NCI-H187 treated with DMSO at 0.1 percent for 48 hours (cell line): ENCODE measurements around the gene ULK2.

Experiments
- DNase-seq: peaks from one replicate; lab custom pipeline; 2025; lab: John Stamatoyannopoulos, UW

Gene ULK2

GRCh38 chr17:19747159-19747719 is 120.5 kb downstream of the ULK2 start:
- DNase-seq, result no peak

GRCh38 chr17:19746517-19746916 is 121.2 kb downstream of the ULK2 start:
- DNase-seq, result no peak

GRCh38 chr17:19744922-19745757 is 122.6 kb downstream of the ULK2 start:
- DNase-seq, result no peak

- DNase-seq, result no peak
These were observed 123.2 kb downstream of the ULK2 start for GRCh38 chr17:19744492-19744891.

GRCh38 chr17:19743101-19744100 is 124.3 kb downstream of the ULK2 start:
- DNase-seq, result no peak

- DNase-seq, result no peak
These were observed 125.2 kb downstream of the ULK2 start for GRCh38 chr17:19742495-19742894.

- DNase-seq, result no peak
These were observed 125.8 kb downstream of the ULK2 start for GRCh38 chr17:19741832-19742457.

GRCh38 chr17:19740933-19741332 is 126.8 kb downstream of the ULK2 start:
- DNase-seq, result no peak

- DNase-seq, result no peak
These were observed 128.2 kb downstream of the ULK2 start for GRCh38 chr17:19739241-19740201.

GRCh38 chr17:19738757-19739156 is 129.0 kb downstream of the ULK2 start:
- no peak for DNase-seq

GRCh38 chr17:19738073-19738449 is 129.7 kb downstream of the ULK2 start:
- no peak for DNase-seq

- DNase-seq, result no peak
These were observed 130.2 kb downstream of the ULK2 start for GRCh38 chr17:19737305-19738072.

GRCh38 chr17:19736071-19736470 is 131.7 kb downstream of the ULK2 start:
- no peak for DNase-seq

GRCh38 chr17:19733953-19734526 is 133.7 kb downstream of the ULK2 start:
- DNase-seq, result no peak

- no peak for DNase-seq
These were observed 136.1 kb downstream of the ULK2 start for GRCh38 chr17:19731626-19732025.

GRCh38 chr17:19730843-19731242 is 136.9 kb downstream of the ULK2 start:
- DNase-seq, result no peak

- no peak for DNase-seq
These were observed 137.8 kb downstream of the ULK2 start for GRCh38 chr17:19729900-19730299.

- DNase-seq, result no peak
These were observed 139.6 kb downstream of the ULK2 start for GRCh38 chr17:19728084-19728495.

GRCh38 chr17:19727501-19728078 is 140.1 kb downstream of the ULK2 start:
- no peak for DNase-seq
